ENCODE measurements around the gene IGFALS.

The IGFALS gene

DNA sequence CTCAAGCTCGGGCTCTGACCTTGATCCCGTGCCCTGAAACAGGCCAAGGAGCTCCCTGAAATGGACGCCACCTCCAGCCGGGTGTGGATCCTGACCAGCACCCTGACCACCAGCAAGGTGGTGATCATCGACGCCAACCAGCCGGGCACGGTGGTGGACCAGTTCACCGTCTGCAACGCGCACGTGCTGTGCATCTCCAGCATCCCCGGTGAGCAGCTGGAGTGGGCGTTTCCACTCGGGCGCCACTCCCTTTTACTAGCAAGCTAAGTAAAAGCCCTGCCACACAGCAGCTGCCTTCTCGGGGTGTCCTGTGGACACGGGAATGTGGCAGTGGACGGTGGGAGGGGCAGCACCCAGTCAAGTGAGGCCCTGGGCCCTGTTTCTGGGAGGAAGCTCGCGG is 28.5 kb downstream of the IGFALS start:
- no peak for DNase-seq (ENCODE audit: low read depth)

DNA sequence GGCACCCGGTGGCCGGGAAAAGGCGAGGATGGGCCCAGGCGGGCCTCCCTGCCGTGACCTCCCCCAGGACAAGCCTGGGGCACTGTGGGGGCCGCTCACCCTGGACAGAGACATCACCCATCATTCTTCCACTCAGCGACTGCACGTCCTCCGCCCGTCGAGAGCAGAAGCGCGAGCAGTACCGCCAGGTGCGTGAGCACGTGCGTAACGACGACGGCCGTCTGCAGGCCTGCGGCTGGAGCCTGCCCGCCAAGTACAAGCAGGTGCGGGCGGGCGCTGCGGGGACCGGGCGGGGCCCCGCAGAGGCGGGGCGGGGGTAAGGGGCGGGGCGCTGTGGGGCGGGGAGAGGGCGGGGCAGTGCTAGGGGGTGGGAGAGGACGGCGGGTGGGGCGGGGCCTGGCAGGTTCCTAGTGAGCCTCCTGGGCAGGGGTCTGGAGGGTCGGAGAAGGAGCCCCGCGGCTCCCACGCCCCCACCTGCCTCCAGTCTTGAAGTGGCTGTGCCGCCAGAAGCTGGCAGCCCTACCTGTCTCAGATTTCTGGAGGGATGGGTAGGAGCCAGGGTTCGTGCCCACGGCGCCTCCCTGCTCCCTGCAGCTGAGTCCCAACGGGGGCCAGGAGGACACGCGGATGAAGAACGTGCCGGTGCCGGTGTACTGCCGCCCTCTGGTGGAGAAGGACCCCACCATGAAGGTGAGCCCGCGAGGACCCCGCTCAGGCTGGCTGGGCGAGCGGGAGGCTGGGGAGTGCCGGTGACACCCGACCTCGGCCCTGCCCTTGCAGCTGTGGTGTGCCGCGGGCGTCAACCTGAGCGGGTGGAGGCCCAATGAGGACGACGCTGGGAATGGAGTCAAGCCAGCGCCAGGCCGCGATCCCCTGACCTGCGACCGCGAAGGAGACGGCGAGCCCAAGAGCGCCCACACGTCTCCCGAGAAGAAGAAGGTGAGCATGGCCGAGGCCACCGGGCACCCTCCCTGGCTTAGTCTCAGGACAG is 29.7 kb downstream of the IGFALS start:
- DNase-seq (ENCODE audit: low read depth) = no peak

DNA sequence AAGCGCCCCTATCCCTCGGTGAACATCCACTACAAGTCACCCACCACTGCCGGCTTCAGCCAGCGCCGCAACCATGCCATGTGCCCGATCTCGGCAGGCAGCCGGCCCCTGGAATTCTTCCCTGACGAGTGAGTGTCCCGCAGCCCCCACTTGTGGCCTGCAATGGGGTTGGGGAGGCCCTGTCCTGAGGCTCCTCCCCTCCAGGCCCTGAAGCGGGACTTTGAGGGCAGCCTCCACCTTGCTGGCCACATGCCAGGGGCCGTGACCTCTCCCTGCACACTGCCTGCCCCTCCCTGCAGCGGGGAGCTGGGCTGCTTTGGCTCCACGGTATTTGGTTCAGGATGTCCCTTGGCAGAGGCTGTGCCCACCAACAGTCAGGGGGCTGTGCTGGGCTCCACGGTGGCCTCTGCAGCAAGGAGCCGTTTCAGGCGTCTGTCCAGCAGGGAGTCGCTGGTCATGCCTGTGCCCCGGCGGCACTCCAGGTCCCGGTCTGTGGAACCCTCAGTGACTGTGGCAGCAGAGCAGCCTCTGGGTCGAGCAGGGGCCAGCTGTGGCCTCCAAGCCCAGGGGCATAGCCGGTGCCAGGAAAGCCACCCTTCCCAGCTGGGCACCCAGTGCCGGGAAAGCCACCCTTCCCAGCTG is 30.5 kb downstream of the IGFALS start:
- DNase-seq (ENCODE audit: low read depth) = no peak

DNA sequence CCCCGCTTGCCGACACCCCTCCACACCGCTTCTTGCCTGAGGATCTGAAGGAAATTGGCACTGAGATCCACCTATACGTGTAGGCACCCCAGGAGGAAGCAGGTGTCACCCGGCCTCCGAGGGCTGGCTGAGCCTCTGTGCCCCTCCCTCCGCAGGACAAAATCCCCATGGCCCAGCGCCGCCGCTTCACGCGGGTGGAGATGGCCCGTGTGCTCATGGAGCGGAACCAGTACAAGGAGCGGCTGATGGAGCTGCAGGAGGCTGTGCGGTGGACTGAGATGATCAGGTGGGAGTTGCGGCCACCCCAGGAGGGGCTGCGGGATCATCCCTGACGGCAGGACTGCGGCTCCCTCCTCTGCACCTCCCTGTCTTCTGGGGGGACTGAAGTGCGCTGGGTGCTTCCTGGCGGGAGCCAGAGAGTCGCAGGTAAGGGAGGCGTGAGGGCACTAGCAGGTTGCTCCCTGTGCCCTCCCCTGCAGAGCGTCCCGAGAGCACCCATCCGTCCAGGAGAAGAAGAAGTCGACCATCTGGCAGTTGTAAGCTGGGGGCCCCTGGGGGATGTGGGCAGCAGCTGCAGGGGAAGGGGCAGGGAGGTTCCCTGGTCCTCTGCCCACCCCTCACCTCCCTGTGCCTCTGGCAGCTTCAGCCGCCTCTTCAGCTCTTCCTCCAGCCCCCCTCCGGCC is 31.2 kb downstream of the IGFALS start:
- DNase-seq (ENCODE audit: low read depth) = no peak

DNA sequence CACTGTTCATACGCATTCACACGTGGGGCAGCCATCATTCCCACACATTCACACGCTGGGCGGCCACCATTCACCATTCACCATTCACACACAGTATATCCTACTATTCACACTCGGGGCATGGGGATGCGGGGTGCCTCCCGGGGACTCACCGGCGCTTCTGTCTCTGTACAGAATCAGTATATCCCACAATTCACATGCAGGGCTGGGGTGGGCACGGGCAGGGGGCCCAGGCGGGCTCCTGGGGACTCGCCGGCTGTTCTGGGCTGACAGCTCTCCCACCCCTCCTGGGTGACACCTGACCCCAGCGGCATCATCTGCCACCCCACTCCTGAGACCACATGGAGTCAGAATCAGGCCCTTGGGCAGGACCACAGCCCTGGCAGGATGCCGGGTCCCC is 31.8 kb downstream of the IGFALS start:
- DNase-seq (ENCODE audit: low read depth) = no peak

- DNase-seq (ENCODE audit: low read depth) = no peak
Observed at GRCh38 chr16:1760911-1761310, 32.6 kb downstream of the IGFALS start.

DNA sequence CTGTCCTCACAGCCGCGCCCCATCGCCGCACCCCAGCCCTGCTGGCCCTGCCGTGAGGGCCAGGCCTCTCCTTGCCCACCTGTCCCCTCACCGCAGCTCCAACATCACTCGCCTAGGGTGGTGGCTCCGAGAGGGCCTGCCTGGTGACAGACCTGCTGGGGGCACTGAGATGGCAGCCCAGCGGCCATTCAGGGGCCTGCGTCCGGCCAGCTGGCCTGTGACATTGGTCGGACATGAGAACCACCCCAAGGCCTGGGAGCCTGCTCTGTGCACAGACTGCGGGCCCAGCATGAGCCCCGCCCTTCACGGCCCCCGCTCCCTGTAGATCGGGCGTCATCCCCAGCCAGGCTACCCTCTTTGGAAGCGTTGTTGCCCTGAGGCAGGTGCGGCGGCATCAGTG is 34.0 kb downstream of the IGFALS start:
- no peak for DNase-seq (ENCODE audit: low read depth)

DNA sequence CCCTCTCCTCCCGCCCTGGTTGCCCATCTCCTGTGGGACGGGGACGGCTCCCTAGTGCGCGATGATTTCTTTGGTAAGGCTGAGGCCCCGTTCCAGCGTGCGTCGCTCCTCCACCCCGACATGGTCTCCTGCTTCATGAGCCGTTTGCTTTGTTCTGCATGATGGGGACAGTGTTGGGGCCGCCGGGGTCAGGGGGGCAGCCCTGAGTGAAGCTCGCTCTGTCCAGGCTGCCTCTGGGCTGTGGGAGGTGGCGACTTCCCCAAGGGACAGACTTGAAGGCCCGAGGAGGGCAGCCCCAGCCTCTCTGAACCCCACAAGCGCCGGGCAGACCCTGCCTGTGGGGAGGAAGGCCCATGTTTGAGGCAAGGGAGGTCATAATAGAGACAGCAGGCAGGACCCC is 34.6 kb downstream of the IGFALS start:
- DNase-seq (ENCODE audit: low read depth) = no peak

DNA sequence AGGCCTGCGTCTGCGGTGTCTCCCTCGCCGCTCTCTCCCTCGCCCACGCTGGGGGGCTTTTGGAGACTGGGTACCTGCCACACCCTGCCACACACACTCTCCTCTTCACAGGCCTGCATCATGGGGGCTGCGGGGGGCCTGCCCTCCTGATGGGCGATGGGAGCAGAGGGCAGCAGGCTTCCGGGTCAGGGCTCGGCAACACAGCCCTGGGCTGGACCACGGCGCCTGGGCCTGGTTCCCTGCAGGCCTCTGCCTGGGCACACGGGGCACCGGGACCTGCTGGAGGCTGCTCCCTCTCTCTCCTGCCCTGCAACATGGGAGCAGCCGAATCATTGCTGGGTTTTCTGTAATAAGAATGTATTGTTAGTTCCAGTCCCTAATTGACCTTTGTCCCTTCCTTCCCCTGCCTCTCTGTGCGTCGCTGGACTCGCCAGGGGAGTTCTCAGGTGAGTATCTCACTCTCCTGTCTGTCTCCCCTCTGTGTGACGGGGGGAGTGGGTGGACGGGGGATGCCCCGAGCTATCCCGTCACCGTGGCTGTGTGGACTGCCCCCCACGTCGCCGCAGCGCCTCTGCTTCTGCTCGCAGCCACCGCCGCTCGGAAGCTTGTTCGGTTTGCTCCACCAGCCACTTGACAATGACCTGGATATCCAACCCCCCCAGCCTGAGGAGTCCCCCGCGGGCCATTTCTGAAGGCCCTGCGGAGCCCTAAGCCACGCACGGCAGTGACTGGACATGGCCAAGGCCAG is 35.6 kb downstream of the IGFALS start:
- no peak for DNase-seq (ENCODE audit: low read depth)

GRCh38 chr16:1754204-1754603 is 39.3 kb downstream of the IGFALS start:
- no peak for DNase-seq (ENCODE audit: low read depth)

- DNase-seq (ENCODE audit: low read depth) = no peak
Observed at GRCh38 chr16:1752853-1753252, 40.7 kb downstream of the IGFALS start.

DNA sequence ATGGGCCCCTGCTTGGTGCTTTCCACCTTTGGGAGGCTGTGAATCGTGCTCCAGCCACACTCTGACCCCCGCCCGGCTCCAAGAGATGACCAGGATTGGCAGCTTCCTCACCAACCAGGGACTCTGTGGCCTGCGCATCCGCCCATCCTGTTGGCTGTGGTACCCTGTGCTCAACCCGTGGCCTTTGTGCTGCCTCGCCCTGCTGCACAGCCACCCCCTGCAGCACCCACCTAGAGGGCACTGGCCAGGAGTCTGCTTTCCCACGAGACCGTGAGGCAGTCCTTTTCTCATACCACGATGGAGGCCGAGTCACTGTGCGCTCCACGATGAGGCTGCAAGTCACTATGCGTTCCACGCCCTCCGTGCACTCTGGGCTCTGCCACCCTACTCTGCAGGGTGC is 41.6 kb downstream of the IGFALS start:
- DNase-seq (ENCODE audit: low read depth) = no peak

GRCh38 chr16:1749152-1750117 is 44.1 kb downstream of the IGFALS start:
- DNase-seq (ENCODE audit: low read depth) = no peak

- no peak for DNase-seq (ENCODE audit: low read depth)
Observed at GRCh38 chr16:1747934-1748333, 45.6 kb downstream of the IGFALS start.

GRCh38 chr16:1746693-1747195 is 46.8 kb downstream of the IGFALS start:
- no peak for DNase-seq (ENCODE audit: low read depth)

DNA sequence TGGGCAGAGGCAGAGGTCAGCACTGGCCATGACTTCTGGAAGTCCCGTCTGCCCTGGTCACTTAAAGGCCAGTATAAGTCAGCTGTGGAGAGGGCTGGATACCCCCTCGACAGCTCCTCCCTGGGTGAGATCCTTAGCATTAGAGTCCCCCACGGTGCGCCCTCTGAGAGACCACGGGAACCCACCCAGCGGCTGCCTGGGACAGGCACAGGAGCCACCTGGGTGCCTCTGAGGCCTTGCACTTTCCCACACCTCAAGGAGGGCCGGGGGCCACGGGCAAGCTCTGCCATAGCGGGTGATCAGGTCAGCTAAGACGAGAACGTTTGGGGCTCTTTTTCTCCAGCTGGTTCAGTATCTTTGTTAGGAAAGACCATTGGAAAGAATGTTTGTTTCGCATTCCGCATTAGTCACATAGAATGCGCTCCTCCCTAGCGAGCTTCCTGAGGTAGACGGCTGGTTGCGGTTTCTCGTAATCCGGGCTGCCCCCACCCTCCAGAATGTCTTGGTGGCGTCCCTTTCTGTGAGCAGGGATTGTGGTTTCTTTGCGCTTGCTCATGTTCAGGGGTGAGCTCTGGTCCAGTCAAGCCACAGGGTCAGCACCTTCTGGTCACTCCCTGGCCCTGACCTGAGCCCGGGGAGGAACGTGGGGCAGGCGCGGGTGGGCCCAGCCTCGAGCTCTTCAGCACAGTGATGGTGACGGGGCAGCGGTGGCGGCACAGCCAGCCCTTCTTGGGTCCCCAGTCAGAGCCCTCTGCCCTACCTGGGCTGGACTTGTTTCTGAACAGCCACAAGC is 47.4 kb downstream of the IGFALS start:
- no peak for DNase-seq (ENCODE audit: low read depth)

GRCh38 chr16:1745181-1745899 is 48.2 kb downstream of the IGFALS start:
- DNase-seq (ENCODE audit: low read depth) = no peak

DNA sequence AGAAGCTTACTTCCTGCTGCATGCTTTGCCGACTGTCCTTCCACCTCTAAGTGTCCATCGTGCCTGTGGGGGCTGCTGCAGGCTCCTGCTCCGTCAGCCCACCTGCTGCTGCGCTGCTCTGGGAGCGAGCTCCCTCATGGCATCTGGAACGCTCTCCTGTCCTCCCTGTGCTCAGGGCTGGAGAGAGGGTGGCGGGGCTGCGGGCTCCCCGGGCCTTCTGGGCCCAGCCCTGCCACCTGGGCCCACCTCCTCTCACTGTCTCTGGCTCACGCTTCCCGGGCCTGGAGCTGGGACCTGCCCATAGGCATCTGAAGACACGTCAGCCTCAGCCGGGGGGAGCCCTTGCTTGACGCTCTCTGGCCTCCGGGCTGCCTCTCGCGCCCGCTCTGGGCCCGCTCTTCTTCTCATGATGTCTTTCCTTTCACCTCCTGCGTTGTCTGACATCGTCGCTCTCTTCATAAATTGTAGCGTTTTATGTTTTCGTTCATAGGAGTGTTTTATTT is 49.1 kb downstream of the IGFALS start:
- DNase-seq (ENCODE audit: low read depth) = no peak

All from stimulated activated CD8-positive, alpha-beta memory T cell treated with anti-CD3 and anti-CD28 coated beads, Interleukin-15, amount 100 ng/mL, for 24 hours (primary cell).